ENCODE data around the gene TMPRSS3. TPM values are rescaled to one million over a fixed set of nuclear protein-coding genes. Genes with fewer than 3 reads are reported as not detected.

The TMPRSS3 gene
- total RNA-seq, 1 donor from 2014 or later = 4.1 TPM

GRCh38 chr21:42414553-42414927 lies 18.7 kb upstream of the TMPRSS3 start:
- no peak for DNase-seq (ENCODE audit: low read depth)
- Histone ChIP-seq H3K36me3 (ENCODE audit: control insufficient read depth, insufficient read depth, low read length) (no peaks in the 10 kb centered on the region), H3K27me3 (ENCODE audit: control insufficient read depth, insufficient read depth, low read length) (no peaks in the 10 kb centered on the region), H3K4me3 (ENCODE audit: low read depth, low read length) (no peak overlapping the region)
- TF ChIP-seq CTCF (IDR thresholded peaks at IDR 0.05; ENCODE audit: insufficient read depth, low read length, poor library complexity, severe bottlenecking) = no peak

- no peak for TF ChIP-seq CTCF (IDR thresholded peaks at IDR 0.05; ENCODE audit: insufficient read depth, low read length, poor library complexity, severe bottlenecking)
- no peak overlapping the region for H3K4me3 ChIP-seq (ENCODE audit: low read depth, low read length)
- DNase-seq (ENCODE audit: low read depth) = no peak
- H3K27me3 ChIP-seq (ENCODE audit: control insufficient read depth, insufficient read depth, low read length) = no peaks in the 10 kb centered on the region
- no peaks in the 10 kb centered on the region for H3K36me3 ChIP-seq (ENCODE audit: control insufficient read depth, insufficient read depth, low read length)
These were observed 18.2 kb upstream of the TMPRSS3 start for GRCh38 chr21:42414066-42414465.

GRCh38 chr21:42413500-42413899 lies 17.6 kb upstream of the TMPRSS3 start:
- TF ChIP-seq CTCF (IDR thresholded peaks at IDR 0.05; ENCODE audit: insufficient read depth, low read length, poor library complexity, severe bottlenecking) = no peak
- no peak overlapping the region for H3K4me3 ChIP-seq (ENCODE audit: low read depth, low read length)
- no peak for DNase-seq (ENCODE audit: low read depth)
- no peaks in the 10 kb centered on the region for H3K36me3 ChIP-seq (ENCODE audit: control insufficient read depth, insufficient read depth, low read length)
- no peaks in the 10 kb centered on the region for H3K27me3 ChIP-seq (ENCODE audit: control insufficient read depth, insufficient read depth, low read length)

GRCh38 chr21:42413093-42413492 lies 17.2 kb upstream of the TMPRSS3 start:
- H3K36me3 ChIP-seq (ENCODE audit: control insufficient read depth, insufficient read depth, low read length) = no peaks in the 10 kb centered on the region
- TF ChIP-seq CTCF (IDR thresholded peaks at IDR 0.05; ENCODE audit: insufficient read depth, low read length, poor library complexity, severe bottlenecking) = no peak
- no peak overlapping the region for H3K4me3 ChIP-seq (ENCODE audit: low read depth, low read length)

GRCh38 chr21:42412636-42412933 lies 16.7 kb upstream of the TMPRSS3 start:
- Histone ChIP-seq H3K36me3 (ENCODE audit: control insufficient read depth, insufficient read depth, low read length) (no peaks in the 10 kb centered on the region), H3K27me3 (ENCODE audit: control insufficient read depth, insufficient read depth, low read length) (no peaks in the 10 kb centered on the region), H3K4me3 (ENCODE audit: low read depth, low read length) (no peak overlapping the region)
- DNase-seq (ENCODE audit: low read depth) = no peak
- no peak for TF ChIP-seq CTCF (IDR thresholded peaks at IDR 0.05; ENCODE audit: insufficient read depth, low read length, poor library complexity, severe bottlenecking)

More at GRCh38 chr21:42413093-42413492, 17.2 kb upstream of the TMPRSS3 start:
- DNase-seq (ENCODE audit: low read depth) = no peak
- no peaks in the 10 kb centered on the region for H3K27me3 ChIP-seq (ENCODE audit: control insufficient read depth, insufficient read depth, low read length)

GRCh38 chr21:42411891-42412635 lies 16.2 kb upstream of the TMPRSS3 start:
- Histone ChIP-seq H3K36me3 (ENCODE audit: control insufficient read depth, insufficient read depth, low read length) (no peaks in the 10 kb centered on the region), H3K4me3 (ENCODE audit: low read depth, low read length) (no peak overlapping the region), H3K27me3 (ENCODE audit: control insufficient read depth, insufficient read depth, low read length) (no peaks in the 10 kb centered on the region)
- DNase-seq (ENCODE audit: low read depth) = no peak
- no peak for TF ChIP-seq CTCF (IDR thresholded peaks at IDR 0.05; ENCODE audit: insufficient read depth, low read length, poor library complexity, severe bottlenecking)
